GM21825 (cell line): Measurements from ENCODE around the gene TMEM82.

Experiments used
- ATAC-seq: cut with Tn5 transposase; IDR thresholded peaks from one replicate; pipeline ENCODE4 v1.9.1; 2021; ENCODE audit warnings: mild to moderate bottlenecking, moderate library complexity; ENCODE audit not compliant: unreplicated experiment

The TMEM82 gene

GRCh38 chr1:15775706-15776105, 33.4 kb downstream of the TMEM82 start:
- ATAC-seq: no peak

GRCh38 chr1:15777909-15778707, 35.8 kb downstream of the TMEM82 start:
- ATAC-seq: no peak

DNA sequence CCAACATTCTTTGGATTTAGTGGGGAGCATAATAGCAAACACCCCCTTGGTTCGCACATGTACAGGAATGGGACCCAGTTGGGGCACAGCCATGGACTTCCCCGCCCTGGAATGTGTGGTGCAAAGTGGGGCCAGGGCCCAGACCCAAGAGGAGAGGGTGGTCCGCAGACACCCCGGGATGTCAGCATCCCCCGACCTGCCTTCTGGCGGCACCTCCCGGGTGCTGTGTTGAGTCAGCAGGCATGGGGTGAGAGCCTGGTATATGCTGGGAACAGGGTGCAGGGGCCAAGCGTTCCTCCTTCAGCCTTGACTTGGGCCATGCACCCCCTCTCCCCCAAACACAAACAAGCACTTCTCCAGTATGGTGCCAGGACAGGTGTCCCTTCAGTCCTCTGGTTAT, 43.4 kb downstream of the TMEM82 start:
- no peak for ATAC-seq

DNA sequence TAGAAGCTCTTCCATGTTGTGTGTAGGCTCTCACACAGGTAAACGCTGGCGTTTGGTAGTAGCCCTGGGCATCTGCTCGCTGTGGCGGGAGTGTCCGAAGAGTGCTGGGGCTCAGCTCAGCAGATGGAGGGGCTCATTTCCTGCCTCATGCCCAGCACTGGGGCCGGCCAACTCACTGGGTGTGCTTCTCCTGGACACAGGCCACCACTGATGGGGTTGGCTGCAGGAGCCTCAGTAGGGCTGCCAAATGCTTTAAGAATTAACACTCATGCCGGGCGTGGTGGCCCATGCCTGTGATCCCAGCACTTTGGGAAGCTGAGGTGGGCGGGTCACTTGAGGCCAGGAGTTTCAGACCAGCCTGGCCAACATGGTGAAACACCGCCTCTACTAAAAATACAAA, 44.3 kb downstream of the TMEM82 start:
- no peak for ATAC-seq

GRCh38 chr1:15788624-15789301, 46.5 kb downstream of the TMEM82 start:
- ATAC-seq: no peak

GRCh38 chr1:15796086-15796462, 53.8 kb downstream of the TMEM82 start:
- no peak for ATAC-seq
